Cardiac atrium fibroblast (primary cell): ENCODE measurements around the gene CLNK. TPM values are rescaled to one million over a fixed set of nuclear protein-coding genes. Genes with fewer than 3 reads are reported as not detected.

Source experiments
- total RNA-seq: library from RNA; depleted of rRNA; stranded (reverse); fragments of >200 nt; gene quantifications from 2 replicates; pipeline ENCODE4 v1.2.3, GENCODE V29; 2015

Gene CLNK, protein sequence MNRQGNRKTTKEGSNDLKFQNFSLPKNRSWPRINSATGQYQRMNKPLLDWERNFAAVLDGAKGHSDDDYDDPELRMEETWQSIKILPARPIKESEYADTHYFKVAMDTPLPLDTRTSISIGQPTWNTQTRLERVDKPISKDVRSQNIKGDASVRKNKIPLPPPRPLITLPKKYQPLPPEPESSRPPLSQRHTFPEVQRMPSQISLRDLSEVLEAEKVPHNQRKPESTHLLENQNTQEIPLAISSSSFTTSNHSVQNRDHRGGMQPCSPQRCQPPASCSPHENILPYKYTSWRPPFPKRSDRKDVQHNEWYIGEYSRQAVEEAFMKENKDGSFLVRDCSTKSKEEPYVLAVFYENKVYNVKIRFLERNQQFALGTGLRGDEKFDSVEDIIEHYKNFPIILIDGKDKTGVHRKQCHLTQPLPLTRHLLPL
- not detected in 2 replicates for total RNA-seq

DNA sequence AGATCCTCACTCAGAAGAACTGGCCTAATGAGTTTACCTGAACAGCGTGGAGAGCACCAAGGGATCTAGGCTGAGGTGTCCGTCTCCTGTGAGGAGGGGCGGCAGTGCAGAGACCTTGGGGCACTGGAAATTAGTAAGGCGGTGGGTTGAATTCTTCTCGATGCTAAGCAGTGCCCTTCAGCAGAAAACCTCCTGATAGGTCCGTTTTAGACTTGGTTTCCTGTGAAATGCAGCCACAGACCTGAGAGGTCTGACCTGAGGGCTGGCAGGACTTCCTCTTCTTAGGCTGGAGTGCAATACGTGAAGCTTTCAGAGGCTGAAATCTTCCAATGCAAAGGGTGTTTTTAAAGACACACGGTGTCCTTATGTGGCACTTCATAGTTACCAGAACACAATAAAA is at the start of gene CLNK:
TSS of gene CLNK (minus strand) at position 138 of the 400 bp plus-strand sequence. CDS start 16,899 bp downstream, outside the sequence.

DNA sequence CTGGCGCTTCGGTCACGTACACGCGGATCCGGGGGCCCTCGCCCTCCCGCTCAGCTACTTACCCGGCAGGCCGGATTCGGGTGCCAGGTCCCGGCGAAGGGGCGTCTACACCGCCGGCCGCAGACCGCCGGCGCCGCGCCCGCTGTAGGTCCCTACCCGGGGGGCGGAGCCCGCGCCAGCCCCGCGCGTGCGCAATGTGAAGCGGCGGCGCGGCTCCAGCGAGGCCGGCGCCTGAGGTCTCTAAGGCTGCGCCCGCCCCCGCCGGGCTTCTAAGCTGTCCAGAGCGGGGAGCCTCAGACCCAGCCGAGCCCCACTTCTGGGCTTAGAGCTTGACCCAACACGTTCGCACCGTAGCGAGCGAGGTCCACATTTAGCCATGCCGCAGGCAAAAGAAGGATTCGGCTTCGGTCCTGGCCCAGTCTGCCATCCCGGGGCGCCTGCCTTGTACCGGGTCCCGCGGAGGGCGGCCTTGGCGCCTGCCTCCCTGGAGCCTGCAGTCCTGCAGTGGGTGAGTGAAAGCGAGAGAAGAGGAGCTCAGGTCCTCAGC is 227.2 kb downstream of the CLNK start, which contains the start of gene ZNF518B:
TSS of gene ZNF518B (minus strand) at position 172 of the 547 bp plus-strand sequence. CDS start 11,098 bp downstream, outside the sequence.

Other genes starting within 250 kb of the CLNK start
- gene ZNF518B, start 227.3 kb downstream of the CLNK start, total RNA-seq = 26.0 and 30.3 TPM in 2 replicates